Activated CD8-positive, alpha-beta memory T cell treated with anti-CD3 and anti-CD28 coated beads for 48 hours (primary cell): ENCODE data around the gene SYNJ2.
"Not testable (repeated sequence)": the region's sequence is repeated elsewhere in the genome, so short reads cannot be mapped to it uniquely, and the experiment has no call there.

Experiments
- DNase-seq, 3 experiments: peaks; one replicate each; pipeline ENCODE4 v3.0.0-alpha.2; 2020; ENCODE audit warnings: low read depth in 2 of 3, low spot score in 2 of 3

The SYNJ2 gene

DNA sequence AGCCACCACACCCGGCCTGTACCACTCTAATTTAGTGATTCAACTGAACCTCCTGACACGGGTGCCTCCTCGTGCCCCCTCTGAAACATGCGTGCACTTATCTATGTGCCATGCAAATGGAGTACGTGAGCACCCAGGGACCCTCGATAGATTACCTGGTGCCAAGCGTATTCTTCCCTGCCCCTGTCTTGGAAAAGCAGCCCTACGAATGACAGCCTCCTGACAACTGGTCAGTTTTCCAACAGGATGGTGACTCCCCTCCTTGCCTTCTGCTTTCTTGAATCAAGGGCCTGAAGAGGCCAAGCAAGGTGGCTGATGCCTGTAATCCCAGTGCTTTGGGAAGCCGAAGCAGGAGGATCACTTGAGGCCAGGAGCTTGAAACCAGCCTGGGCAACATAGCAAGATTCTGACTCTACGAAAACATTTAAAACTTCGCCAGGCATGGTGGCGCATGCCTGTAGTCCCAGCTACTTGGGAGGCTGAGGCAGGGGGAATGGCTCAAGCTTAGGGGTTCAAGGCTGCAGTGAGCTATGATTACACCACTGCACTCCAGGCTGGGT is 25.4 kb upstream of the SYNJ2 start:
- DNase-seq = no peak

GRCh38 chr6:157959451-157960227 is 22.0 kb upstream of the SYNJ2 start:
- no peak for DNase-seq

DNA sequence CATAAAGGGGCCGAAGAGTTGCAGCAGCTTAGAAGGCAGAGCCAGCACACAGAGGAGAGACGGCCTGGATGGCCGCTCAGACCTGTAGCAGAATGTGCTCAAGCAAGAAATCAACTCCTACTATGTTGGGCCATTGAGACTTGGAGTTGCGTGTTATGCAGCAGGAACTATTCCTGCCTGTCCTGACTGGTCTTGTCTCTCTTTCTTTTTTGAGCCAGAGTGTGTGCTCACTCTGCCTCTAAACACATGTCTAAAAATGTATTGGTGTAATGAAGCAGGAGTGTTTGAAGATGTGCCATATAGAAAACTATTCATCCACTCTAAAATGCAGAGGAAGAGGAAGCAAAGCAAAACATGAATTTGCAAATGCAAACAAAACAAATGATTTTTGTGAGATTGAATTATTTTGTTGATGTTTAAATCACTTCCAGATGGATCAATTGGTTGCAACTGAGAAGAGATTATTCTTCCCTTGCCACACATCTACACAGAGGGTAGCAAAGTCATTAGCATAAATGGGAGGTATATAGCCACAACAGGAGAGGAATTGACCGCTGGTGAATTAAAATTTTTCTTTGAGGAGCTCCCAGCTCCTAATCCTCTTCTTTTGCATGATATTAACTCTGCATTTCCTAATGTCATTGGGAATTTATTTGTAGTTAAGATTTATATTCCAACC is 20.4 kb upstream of the SYNJ2 start:
- no peak for DNase-seq

DNA sequence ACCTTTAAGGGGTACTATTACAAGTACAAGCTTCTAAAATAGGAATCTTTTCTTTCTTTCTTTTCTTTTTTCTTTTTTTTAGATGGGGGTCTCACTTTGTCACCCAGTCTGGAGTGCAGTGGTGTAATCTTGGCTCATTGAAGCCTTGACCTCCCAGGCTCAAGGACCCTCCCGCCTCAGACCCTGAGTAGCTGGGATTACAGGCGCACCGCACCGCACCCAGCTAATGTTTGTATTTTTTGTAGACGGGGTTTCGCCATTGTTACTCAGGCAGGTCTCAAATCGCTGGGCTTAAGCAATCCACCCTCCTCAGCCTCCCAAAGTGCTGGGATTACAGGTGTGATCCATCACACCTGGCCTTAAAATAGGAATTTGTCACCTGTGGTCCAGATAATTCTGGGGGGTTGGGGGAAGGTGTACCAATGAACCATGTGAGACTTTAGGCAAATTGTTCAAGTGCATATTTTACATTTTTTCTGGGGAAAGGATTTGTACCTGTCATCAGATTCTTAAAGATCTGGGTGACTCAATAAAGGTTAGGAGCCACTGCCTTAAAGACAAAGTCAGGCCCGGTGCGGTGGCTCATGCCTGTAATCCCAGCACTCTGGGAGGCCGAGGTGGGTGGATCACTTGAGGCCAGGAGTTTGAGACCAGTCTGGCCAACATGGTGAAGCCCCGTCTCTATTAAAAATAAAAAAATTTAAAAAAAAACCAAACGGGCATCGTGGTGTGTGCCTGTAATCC is 19.7 kb upstream of the SYNJ2 start:
- no peak for DNase-seq

DNA sequence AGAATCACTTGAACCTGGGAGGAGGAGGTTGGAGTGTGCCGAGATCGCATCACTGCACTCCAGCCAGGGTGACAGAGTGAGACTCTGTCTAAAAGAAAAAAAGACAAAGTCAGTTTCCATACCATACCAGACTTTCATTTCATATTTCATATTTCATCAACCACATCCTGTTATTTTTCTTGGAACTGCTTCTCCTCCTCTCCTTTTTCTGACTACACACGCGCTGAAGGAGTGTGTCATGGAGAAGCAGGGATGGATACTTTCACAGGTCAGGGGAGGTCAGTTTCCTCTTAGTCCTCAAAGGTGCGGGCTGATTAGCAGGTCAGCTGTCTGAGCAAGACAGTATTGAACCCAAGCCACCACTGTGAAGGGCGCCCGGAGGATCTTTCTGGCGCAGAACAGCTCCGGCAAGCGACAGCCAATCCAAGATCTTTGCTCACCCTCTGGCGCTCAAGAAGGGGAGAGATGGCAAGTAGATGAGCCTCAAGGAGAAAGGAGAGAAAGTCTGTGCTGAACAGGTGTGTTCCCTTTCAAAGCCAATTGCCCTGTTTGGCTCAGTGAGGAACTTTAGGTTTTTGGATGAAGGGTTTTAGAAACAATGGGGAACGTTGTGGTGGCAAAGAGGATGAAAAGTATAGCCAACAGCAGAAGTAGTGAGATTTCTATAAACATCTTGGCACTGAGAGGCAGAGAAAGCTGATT is 18.9 kb upstream of the SYNJ2 start:
- DNase-seq = no peak

DNA sequence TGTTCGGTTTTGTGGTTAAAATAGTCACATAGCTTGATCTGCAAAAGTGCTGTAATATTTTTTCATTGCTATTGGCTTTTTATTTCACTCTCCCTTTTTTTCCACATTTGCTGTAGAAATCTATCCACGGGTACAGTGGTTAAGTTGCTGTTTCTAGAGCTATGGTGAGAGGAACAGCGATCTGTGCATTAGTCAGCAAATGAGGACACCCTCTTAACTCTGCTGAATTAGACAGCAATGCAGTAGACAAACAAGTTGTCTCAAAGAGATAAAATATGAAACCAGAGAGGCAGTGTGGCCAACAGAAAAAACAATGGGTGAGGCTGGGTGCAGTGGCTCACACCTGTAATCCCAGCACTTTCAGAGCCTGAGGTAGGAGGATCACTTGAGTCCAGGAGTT is 17.6 kb upstream of the SYNJ2 start:
- no peak for DNase-seq

DNA sequence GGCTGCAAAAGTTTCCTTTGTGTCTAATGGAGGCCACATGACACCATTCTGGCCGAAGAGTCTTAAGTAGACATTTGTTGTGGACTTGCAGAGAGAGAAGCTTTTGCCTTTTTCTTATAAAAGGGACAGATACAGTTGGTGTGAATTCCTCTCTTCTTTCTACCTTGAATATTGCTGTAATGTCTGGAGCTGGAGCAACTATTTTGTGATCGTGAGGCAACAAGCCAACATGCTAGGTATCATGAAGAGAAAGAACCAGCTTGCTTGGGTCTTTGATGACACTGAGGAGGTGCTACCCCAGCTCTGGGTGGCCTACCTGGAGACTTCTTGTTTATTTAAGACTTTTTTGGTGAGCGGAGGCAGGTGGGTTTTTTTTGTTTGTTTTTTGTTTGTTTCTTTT is 16.3 kb upstream of the SYNJ2 start:
- no peak for DNase-seq

GRCh38 chr6:157966589-157966977 is 15.1 kb upstream of the SYNJ2 start:
- no peak for DNase-seq

GRCh38 chr6:157967020-157967419 is 14.6 kb upstream of the SYNJ2 start:
- no peak for DNase-seq

DNA sequence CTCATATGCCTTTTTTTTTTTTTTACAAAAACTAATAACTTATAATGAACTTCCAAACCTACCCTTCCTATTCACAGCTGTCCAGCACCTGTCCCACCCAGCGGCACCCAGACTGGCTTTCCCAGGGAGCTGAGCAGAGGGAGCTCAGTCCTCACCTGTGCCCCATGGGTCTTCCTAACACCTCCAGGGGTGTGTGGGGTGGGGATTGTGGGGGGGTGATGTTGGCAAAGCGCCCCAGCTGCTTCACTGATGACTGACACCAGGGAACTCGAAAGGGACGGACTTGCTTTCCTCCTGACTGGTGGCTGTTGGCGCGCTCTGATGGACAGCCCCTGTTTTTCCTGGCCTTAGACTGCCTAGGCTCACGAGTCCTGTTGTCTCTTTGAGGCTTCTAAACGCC is 14.2 kb upstream of the SYNJ2 start:
- DNase-seq = no peak

GRCh38 chr6:157972177-157972576 is 9.5 kb upstream of the SYNJ2 start:
- DNase-seq = not testable (repeated sequence)

- DNase-seq = no peak
These were observed 7.2 kb upstream of the SYNJ2 start for GRCh38 chr6:157974341-157974894.

DNA sequence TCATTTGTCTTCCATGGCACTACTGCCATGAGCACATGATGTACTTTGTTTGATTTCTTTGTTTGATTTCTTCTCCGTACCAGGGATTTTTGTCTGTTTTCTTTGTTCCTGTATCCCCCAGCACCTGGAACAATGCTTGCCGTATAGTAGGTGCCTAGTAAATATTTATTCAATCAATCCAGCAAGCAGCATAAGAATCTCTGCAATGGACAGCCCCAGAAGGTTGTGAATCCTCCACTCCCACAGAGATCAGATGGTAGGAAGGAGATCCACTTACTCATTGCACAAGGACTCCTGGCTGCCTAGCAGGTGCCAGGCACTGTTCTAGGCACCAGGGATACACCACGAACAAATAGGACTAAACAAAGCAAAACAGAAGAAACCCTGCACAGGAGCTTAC is 6.7 kb upstream of the SYNJ2 start:
- DNase-seq = no peak

GRCh38 chr6:157975456-157975855 is 6.2 kb upstream of the SYNJ2 start:
- DNase-seq = no peak

DNA sequence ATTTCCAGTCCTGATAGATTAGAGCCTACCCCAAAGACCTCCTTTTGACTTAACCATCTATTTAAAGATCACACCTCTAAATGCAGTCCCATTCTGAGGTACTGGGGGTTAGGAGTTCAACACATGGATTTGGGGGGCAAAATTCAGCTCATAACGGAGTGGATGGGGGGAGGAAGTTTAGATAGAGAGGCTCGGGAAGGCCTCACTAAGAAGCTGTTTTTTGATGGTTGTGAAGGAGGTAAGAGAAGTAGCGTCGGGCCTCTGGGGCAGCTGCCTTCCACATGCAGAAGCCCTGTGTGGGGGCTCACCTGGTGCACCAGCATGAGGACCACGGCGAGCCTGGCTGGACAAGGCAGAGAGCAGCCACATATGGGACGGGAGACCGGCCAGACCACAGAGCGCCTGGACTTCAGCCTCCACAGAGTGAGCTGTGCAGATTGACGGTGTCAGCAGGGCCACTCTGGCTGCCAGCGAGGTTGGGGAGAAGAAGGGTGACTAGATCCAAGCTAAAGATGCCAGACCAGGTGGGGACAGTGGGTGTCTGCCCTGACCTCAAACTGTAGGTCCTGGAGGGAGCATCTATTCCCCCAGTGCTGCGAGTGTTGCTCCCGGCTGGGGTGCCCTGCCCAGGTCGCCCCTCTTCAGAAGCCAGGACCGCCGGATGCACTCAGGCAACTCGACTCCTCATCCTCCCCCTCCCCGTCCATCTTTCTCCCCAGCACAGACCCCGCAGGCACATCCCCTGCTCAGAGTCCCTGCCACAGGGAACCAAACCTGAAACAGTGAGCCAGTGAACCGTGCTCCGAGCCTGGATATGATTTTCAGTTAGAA is 5.1 kb upstream of the SYNJ2 start:
- no peak for DNase-seq

GRCh38 chr6:157977176-157977804 is 4.4 kb upstream of the SYNJ2 start:
- DNase-seq = no peak

- DNase-seq = no peak
These were observed 3.5 kb upstream of the SYNJ2 start for GRCh38 chr6:157978021-157978783.

DNA sequence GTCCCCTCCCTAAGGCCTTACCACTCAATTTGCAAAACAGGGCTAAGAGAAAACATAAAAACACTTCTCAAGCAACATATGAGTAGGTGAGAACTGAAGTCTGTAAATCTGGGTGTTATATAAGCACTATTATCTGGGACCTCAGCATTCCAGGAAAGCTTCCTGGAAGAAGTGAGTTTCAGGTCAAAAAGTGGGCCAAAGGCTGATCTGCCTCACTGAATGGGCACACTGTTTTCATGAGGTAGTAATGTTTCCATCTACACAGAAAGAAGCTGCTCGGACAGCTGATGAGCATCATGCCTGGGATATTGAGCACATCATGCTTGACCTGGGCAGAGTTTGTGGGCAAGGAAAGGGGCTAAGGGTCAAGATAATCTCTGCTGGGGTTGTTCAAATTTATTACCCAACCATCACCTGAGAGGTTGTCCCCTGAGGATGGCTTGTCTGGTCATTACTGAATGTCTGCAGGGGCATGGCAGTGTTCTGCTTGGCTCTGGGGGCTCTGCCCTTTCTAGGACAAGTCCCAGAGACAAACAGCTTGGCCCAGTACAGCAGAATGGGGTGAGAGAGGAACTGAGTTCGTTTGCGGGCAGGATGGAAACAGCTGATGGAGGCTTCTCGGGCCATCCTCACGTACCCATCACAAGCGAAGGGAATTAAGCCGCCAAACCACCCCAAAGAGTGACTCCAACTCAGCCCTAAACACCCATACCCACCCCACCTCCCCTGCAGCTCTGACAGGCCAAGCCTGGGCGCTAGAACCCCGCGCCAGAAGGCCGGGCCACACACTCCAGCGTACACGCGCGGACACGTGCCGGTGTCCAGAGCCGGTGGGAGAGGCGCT is 1.2 kb upstream of the SYNJ2 start:
- no peak for DNase-seq
